GM19035 (cell line): ENCODE data around the gene KLHL1.

ENCODE experiments used
- ATAC-seq: cut with Tn5 transposase; IDR thresholded peaks from one replicate; pipeline ENCODE4 v1.9.1; 2021; ENCODE audit not compliant: unreplicated experiment

The KLHL1 gene

DNA sequence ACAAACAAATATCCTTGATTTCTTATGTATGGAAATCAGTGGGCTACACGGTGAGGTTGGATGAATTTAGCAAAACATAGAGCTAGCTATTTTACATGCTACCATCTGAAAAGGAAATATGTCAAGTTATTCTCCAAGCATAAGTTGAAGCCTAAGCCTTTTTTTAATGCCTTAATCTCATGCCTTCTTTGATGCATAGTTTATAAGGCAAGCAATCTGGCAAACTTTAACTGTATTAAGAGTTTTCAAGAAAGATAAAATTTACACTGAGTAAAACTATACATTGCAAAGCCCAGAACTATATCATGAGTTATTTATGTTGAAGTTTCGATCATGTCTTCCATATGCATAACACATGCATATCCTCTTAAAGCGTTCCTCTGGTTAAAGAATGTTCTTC is 85.6 kb downstream of the KLHL1 start:
- ATAC-seq: no peak

DNA sequence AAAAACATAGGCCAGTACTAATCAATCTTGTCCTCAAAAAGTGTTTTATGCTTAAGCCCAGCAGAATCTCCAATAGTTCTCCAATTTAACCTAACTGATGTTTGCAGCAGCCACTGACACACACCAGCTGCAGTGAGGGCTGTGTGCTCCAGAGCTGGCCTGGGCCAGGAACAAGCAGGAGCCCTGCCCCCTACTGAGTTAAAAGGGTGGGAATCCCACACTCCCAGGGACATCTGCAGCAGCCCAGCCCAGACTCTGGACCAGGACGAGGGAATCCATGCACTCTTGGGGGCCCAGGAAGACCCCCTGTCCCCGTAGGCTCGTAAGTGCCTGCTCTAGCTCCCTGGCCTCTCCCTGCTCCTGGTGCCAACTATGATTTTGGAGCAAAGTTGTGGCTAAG is 92.1 kb downstream of the KLHL1 start:
- ATAC-seq: no peak

DNA sequence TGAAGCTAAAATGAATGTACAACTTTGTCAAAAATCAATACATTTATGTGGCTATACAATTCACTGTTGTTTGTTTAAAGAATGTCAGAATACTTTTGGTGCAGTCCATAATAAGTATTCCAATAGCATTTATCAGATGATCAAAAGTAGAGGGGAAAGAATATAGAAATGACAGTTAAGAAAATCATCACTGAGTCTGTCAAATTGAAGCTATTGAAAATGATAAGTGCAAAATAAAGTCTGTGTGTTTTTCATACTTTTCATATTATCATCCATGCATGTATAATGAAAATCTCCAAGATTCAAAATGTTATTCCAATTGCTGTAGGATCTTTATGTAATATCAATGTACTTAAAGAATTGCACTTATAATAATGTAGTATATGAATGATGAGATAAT is 93.9 kb downstream of the KLHL1 start:
- ATAC-seq: no peak

DNA sequence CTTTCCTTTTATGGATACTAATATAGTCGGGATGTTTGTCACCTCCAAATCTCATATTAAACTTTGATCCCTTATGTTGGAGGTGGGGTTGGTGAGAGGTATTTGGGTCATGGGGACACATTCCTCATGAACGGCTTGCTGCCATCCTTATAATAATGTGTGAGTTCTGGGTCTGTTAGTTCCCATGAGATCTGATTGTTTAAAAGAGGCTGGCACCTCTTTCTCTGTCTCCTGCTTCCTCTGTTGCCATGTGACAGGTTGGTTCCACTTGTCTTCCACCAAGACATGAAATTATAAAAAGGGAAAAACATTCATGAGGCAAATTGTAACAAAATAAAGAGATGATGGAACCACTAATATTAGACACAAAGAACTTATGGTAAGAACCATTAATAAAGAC is 108.4 kb downstream of the KLHL1 start:
- no peak for ATAC-seq

DNA sequence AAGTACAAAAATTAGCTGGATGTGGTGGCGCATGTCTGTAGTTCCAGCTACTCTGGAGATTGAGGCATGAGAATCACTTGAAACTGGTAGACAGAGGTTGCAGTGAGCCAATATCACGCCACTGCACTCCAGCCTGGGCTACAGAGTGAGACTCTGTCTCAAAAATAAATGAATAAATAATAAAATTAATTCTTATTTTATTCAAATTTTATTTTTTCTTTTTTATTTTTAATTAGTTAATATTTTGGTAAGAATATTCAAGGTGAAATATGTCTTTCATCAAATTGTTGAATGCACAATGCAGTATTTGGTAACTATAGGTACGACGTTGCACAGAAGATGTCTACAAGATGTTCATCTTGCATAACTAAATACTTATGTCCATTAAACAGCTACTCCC is 111.2 kb downstream of the KLHL1 start:
- no peak for ATAC-seq

DNA sequence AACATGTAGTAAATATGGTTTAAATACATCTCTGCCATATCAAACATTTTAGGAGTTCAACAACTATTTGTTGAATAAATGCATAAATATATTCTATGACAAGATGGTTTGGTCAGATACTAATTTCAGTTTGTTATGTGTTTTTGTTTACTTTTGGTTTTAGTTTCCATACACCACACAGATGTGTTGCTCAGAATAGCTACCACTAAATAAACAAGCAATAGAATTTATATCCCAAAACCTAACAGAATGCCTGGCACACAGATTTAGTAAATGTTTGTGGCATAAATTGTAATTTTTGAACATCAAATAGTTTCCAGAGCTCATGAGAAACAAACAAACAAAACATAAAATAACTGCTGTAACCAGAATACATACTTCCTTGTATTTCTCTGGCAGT is 127.5 kb downstream of the KLHL1 start:
- peak; percentile 62 for ATAC-seq

DNA sequence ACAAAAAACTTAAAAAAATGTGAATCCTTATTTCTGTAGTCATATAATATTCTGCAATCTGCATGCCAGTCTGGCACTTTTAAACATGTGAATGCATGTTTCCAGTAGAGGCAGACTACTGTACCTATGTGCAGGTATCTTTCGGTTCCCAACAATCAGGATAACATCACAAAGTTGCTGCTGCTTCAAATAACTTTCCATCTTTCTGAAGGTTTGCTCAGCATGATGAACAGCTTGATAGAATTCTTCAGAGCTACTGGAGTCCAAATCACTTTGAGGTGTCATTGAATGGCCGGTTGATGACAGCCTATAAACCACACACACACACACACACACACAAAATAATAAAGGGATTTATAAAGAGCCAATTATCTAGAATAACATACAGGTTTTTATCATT is 132.8 kb downstream of the KLHL1 start:
- ATAC-seq: no peak

DNA sequence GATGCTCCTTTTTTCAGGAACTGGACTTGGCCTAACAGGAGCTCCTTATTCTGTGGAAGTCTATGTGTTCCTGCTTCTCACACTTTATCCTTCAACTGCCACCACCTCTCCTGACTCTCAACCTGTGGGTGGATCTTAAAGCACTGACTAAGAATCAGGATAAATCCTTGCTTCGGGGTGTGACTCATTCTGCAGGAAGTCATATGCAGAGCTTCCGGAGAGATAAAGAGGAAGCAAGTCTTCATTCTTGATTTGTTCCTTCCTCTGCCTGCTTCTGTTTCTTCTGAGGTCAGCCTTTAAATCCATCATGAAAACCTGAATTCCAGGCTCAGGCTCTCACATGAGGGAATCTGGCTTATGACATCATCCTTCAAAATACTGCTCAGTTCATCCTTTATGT is 137.7 kb downstream of the KLHL1 start:
- no peak for ATAC-seq

DNA sequence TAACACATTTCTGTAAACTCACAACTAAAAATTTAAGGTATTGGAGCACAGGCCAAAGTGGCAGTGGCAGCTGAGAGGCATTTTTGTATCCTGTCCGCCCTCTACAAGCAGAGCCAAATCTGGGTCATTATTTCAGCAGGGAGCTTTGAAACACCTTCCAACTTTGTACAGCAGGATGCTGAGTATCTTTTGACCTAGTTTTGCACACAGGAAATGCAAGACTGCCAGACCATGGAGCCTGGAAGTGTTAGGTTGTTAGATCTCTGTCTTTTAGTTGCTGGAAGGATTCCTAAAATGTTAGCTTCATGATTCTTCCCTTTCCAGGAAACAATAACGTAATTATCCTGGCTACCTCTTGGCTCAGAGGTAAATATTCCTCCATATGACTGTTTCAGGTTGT is 149.2 kb downstream of the KLHL1 start:
- no peak for ATAC-seq

DNA sequence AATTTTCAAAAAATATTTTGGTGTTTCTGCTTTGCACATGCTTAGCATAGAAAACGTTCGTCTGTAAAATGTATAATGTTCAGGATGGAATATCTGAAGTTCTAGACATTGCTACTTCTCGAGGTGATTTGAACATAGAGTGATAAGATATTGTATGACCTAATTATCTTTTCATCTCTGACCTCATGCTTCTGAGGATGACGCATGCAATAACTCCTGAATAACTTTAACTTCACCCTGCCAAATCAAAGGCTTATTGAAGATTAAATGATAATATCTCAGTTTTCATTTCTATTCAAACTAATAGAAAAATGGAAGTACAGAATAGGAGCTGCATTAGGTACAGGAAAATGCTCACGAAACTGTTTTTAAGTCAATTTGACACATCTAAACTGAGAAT is 151.4 kb downstream of the KLHL1 start:
- no peak for ATAC-seq

DNA sequence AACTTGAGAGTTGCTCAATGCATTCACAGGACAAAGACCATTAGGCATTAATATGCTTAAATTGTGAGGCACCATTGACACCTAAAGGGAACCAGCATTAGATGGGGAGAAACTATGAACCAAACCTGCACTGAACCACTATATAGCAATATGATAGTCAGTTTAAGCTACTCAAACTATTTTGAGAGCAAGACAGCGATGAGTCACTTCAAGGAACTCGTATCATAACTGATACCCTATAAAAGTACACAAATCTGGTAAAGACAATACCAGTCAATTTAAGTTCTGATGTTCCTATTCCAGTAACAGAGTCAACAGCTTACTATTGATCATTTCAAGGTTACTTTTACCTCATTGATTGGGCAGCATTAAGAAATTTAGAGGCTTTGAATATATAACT is 151.9 kb downstream of the KLHL1 start:
- ATAC-seq: no peak

DNA sequence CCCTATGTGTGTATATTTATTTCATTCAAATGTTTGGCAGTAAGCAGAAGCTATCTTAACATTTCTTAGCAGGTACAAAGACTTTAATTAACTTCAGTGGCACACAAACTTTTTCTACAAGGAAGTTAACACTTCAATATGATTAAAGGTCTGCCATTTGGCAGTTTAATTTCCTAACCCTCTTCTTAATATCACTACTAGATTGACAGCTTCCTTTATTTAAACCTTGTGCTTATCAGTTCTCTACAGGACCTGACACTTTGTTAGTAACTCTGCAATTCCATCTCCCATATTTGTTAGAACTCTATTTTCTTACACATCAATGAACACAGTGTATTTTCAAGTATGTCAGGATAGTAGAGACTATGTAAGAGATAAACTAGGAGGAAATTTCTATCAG is 153.0 kb downstream of the KLHL1 start:
- no peak for ATAC-seq

DNA sequence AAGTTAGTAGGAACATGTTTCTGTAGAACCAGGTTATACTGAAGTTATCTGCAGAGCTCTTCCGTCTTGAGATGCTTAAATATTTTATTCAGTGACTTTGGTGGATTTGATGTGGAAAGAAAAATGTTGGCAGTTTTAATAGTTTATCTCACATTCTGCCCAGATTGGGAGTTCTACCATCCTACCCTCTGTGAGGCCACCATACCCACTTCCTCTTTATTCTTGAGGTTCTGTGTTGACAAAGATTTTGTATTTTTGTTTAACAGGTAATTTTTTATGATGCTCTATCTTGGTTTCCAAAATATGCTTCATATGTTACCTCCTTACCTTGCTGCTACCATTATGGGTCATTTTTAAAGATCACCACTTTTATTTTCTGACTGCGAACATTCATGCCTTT is 156.8 kb downstream of the KLHL1 start:
- ATAC-seq: no peak

DNA sequence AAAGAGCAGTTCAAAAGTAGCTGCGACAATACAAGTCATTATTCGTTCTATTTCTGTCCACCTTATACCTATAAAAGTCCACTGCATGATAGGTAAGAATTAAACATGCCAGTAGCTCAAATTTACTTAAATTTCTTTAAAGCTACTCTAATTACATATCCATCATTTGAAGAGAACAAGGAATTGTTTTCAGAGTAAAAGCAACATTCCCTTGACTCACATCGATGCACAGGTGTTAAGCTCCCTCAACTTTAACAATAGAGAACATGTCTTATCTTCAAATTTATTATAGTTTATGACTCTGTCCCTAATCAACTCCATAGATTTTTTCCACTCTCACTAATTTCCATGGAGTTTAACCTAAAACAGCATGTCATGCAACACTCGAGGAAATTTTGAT is 158.1 kb downstream of the KLHL1 start:
- ATAC-seq: no peak

DNA sequence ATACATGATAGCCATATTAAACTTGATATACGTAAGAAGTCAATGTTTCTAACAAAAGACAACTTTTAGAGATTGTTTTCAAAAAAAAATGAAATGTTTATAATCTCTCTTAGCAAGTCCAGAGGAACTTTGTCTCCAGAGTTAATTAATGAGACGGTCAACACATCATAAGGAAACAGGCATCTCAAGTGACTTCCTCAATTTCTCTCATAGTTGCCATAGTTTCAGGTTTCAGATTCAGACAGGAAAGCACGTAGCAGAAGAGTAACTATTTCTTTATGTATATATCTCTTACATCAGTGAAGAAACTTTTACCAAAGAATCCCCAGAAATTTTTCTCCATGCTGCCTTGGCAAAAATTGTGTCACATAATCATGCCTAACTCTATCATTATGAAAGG is 160.2 kb downstream of the KLHL1 start:
- peak; percentile 91 for ATAC-seq

DNA sequence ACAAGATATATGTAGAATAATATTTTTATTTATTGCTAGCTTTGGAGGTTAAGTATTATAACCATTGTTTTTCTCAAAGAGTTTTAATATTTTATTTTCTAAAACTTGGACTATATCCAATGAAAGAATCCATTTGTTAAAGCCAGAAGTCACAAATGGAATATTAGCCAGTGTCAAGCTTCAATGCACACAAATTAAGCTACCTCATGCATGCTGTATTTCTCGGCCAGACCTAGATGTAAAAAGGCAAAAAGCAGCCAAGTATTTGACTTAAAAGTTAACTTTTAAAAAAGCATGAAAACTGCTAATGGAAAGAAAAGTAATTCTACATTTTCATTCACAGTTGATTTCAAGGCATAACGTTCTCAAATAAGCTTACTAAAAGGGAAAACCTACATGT is 160.7 kb downstream of the KLHL1 start:
- ATAC-seq: no peak

DNA sequence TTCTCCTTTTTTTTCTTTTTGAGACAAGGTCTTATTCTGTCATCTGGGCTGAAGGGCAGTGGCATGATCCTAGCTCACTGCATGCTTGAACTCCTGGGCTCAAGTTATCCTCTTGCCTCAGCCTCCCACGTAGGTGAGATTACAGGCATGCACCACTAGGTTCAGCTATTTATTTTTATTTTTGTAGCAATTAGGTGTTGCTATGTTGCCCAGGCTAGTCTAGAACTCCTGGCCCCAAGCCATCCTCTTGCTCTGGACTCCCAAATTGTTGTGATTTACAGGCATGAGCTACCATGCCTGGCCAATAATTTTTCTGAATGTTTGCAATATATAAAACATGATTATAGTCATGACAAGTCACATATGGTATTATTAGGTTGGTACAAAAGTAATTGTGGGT is 161.7 kb downstream of the KLHL1 start:
- ATAC-seq: no peak

DNA sequence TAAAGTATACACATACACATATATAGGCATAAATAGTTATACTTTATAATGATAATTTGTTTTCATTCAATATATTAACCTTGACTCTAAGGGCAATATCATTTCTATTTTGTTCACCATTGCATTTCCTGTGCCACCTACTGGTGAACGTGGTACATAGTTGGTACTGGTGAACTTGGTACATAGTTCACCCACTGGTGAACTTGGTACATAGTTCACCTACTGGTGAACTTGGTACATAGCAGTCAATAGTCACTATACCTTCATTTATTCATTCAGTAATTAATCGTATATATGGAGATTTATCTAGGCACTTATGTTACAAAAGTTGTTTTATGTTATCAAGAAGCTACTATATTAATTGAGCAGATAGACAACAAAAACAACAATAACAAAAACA is 173.2 kb downstream of the KLHL1 start:
- no peak for ATAC-seq

DNA sequence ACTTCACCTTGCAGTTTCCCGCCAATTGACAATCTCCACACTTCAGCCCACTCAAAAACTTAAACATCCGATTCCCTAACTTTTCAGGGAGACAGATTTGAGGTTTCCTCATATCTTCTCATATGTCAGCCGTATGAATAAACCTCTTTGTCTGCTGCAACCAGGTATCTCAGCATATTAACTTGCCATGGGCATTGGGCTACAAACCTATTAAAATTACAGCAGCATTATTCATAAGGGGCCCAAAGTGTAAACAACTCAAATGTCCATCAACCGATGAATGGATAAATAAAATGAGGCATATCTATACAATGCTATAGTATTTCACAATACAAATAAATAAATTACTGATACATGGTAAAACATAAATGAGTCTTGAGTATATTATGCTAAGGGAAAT is 180.0 kb downstream of the KLHL1 start:
- no peak for ATAC-seq

DNA sequence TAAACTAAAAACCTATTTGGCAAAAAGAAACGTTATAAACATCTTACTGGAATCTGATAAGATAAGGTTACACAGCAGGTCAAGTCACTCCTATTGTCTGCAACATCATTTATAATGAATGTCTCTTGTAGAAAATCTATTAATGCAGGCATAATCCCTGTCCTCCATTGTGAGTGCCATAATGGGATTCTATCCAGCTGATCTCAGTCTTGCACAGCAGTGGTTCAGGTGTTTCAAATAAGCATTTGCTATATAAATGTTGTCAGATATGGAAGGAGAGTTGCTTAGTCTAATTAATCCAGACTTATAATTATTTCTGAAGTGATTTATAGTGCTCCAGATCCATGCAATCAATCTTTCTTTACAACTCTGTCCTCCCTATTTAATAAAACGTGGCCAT is 187.1 kb downstream of the KLHL1 start:
- no peak for ATAC-seq

DNA sequence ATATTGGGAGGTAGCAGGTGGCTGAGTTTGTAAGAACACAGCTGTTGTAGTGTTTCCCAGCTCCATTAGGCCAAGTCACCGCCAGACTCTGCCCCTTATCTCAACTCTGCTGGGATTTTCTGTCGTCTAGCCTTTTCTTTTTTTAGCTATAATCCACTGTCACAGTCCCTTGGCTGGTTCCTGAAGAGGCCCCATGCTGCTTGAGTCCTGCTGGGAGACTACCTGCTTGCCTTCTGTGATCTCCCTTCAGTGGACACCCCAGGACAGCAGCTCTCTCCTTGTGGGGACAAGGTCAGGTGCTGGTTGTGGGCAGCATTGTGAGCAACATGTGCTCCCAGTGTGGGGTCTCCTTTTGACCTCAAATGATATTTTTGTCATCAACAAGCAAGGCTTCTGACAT is 195.6 kb downstream of the KLHL1 start:
- no peak for ATAC-seq

DNA sequence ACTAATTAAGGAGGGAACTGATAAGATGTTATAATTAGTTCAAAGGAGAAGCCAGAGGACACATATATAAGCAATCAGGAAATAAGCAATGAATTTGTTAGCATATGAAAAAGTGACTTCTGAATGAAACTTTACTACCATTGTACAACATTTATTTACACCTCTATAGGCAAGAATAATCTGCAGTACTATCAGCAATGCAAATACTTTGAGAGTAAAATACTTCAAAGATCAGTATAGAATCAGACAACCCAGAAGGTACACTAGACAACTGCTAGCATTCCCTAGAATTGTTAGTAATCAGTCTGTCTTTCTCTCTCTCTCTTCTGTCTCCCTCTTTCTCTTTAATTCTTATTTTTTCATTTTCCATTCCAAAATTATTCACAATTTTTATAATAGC is 197.5 kb downstream of the KLHL1 start:
- no peak for ATAC-seq

DNA sequence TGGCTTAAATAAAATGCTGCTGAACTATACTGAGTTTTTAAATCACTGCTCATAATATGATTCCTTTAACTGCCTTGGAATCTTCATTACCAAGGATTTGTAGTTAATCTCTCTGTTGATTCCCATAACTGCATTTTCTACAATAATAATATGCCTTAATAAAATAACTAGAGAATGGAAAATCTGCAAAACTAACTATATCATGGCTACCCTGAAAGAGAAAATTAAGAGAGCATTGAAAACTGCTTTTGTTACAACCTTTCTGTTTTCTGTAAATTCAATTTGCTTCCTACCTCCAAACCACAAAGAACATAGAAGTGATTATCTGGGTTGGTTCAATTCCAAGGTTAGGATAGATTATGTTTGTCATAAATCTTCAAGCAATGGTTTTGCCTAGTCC is 203.5 kb downstream of the KLHL1 start:
- no peak for ATAC-seq

DNA sequence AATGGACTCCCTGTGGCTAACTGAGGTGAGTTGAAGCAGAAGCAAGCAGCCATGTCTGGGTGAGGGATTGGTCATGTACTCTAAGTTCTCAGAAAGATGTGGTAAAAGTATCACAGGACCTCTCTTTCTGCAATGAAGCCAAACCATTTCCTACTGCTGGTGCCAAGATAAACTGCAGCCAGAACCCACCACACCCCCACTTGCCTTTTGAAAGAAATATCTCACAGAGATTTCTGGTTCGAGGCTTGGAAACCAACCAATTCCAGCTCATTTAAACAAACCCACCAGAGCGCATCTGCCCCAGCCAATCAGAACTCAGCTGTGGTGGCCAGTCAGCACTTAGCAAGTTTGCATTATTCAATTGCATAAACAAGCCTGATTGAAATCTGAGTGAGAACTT is 205.2 kb downstream of the KLHL1 start:
- no peak for ATAC-seq
